Measurements from ENCODE around the gene ZFP36. TPM values are rescaled to one million over a fixed set of nuclear protein-coding genes. Genes with fewer than 3 reads are reported as not detected.

Gene ZFP36
- total RNA-seq, 1 experiment from 2014 or later, result 36.3 TPM

DNA sequence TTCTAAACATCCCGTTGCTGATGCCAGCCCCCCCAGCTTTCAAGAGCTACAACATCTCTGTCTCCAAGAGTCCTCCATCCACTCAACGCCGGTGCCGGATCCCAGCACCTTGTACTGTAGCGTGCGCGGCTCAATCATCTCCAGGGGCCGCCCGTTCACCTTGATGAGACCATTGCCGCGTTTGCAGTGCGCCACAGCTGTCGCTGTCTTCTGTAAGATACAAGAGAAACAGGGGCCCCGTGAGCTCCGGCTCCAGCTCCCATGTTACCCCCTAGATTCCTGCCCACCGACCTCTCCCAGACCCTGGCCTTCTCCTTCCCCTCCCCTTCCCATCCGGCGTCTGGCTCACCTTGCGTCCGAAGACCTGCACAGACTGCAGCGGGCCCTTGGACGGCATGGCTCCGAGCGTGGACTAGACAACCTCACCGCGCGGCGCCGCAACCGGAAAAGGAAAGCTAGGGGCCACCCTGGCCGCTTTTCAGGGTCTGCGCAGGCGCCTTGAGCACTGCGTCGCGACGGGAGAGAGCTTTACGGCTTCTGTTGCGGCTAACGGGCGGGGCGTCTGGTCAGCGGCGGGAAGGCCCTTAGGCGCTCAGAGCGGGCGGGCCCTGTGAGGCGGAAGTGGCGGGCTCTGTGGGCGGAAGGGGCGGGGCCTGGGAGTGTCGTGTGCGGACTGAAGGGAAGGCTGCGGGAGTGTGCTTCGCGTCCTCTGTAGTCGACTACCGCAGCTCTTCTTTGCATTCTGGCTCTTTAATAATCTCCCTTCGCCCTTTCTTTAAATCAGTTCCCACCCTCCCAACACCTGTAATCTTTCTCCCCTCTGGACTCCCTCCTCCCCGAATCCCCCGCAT is 29.1 kb downstream of the ZFP36 start, which contains the start of gene RPS16:
Gene RPS16, minus strand, starts transcription at position 451 of the 851 bp plus-strand sequence. Its CDS starts 54 bp downstream, at position 397.
- H4K20me1 ChIP-seq (ENCODE audit: insufficient read depth), result peaks cover 21% of the 10 kb centered on the region
- BruUV-seq (replicated peaks), result no TSS peak
- peak within 1 kb of the TSS; percentile 71 for H2AFZ ChIP-seq
- peak within 1 kb of the TSS; percentile 97 for H3K27ac ChIP-seq
- peaks cover 58% of the 10 kb centered on the region for H3K4me1 ChIP-seq (replicated peaks; ENCODE audit: insufficient read depth)
- peaks cover 42% of the 10 kb centered on the region for H3K79me2 ChIP-seq (ENCODE audit: low read depth)
- DNase-seq, result peak; percentile 91 to 99
- H3K9me3 ChIP-seq (ENCODE audit: insufficient read depth, low read depth), result no peaks in the 10 kb centered on the region
- peaks cover 32% of the 10 kb centered on the region for H3K36me3 ChIP-seq (ENCODE audit: low read depth)
- peaks cover 77% of the 10 kb centered on the region for H3F3A ChIP-seq (ENCODE audit: insufficient read depth, low read depth)
- ChIA-PET CTCF (interaction anchor here (0.6 to 1.5 kb wide), 4 partner anchors 21 to 100 kb away, joined by 3 to 5 read pairs (median 4); partner anchors contain the start of genes MED29 and PAF1), POLR2A (ENCODE audit: unreplicated experiment) (interaction anchor here (0.5 to 1.5 kb wide), 26 partner anchors 9 to 1342 kb away, joined by 3 to 32 read pairs (median 5); partner anchors contain the start of genes DYRK1B, EID2B, FAM98C and FBXO27)
- H3K4me3 ChIP-seq, result peak within 1 kb of the TSS; percentile 91
- H3K4me2 ChIP-seq, result peak within 1 kb of the TSS; percentile 96
- TF ChIP-seq, protein P1, sequence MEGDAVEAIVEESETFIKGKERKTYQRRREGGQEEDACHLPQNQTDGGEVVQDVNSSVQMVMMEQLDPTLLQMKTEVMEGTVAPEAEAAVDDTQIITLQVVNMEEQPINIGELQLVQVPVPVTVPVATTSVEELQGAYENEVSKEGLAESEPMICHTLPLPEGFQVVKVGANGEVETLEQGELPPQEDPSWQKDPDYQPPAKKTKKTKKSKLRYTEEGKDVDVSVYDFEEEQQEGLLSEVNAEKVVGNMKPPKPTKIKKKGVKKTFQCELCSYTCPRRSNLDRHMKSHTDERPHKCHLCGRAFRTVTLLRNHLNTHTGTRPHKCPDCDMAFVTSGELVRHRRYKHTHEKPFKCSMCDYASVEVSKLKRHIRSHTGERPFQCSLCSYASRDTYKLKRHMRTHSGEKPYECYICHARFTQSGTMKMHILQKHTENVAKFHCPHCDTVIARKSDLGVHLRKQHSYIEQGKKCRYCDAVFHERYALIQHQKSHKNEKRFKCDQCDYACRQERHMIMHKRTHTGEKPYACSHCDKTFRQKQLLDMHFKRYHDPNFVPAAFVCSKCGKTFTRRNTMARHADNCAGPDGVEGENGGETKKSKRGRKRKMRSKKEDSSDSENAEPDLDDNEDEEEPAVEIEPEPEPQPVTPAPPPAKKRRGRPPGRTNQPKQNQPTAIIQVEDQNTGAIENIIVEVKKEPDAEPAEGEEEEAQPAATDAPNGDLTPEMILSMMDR (conservative IDR thresholded peaks at IDR 0.05), result no peak
- no peak for TF ChIP-seq EZH2 (IDR thresholded peaks at IDR 0.05; ENCODE audit: low read depth)
- H3K27me3 ChIP-seq (ENCODE audit: insufficient read depth, low read depth), result no peaks in the 10 kb centered on the region
- intact Hi-C loops (cut with micrococcal nuclease; ENCODE audit: unreplicated experiment), result loop anchor here (1.0 kb wide), 1 partner anchor 23 kb away; the partner anchor contains the start of gene PLEKHG2
- no peaks in the 10 kb centered on the region for H3K9me2 ChIP-seq (ENCODE audit: insufficient read depth)

DNA sequence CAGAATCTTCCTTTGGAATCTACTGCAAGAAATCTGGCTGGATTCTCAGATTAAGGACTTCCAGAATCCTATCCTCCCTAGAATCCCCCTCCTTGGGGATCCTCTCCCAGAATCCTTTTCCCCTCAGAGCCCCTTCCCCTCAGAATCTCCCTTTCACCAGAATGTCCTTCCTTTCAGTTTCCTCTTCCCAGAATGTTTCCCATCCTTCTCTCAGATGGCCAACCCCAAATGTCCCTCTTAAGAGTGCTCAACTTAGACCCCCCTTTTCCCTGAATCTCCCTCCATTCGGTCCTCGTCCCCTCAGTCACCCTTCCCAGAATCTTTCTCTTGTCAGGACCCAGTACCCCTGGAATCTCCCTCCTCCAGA is 29.7 kb downstream of the ZFP36 start:
- intact Hi-C loops (cut with micrococcal nuclease; ENCODE audit: unreplicated experiment), result loop anchor here (1.0 kb wide), 1 partner anchor 24 kb away; the partner anchor contains the start of gene PLEKHG2
- TF ChIP-seq, protein P1 (conservative IDR thresholded peaks at IDR 0.05), result no peak
- TF ChIP-seq EZH2 (IDR thresholded peaks at IDR 0.05; ENCODE audit: low read depth), result no peak
- BruUV-seq (replicated peaks), result TSS peak; percentile 98
- peaks cover 72% of the 10 kb centered on the region for H3F3A ChIP-seq (ENCODE audit: insufficient read depth, low read depth)
- H3K4me3 ChIP-seq, result peak overlapping the region; percentile 75
- H3K4me2 ChIP-seq, result peak overlapping the region; percentile 83
- H3K9me3 ChIP-seq (ENCODE audit: insufficient read depth, low read depth), result no peaks in the 10 kb centered on the region
- peak overlapping the region; percentile 73 for H3K27ac ChIP-seq
- POLR2A ChIA-PET (ENCODE audit: unreplicated experiment), result interaction anchor here (0.5 to 1.5 kb wide), 21 partner anchors 9 to 1341 kb away, joined by 3 to 32 read pairs (median 6); partner anchors contain the start of genes DYRK1B, FAM98C, FBXO27 and GGN
- peaks cover 21% of the 10 kb centered on the region for H4K20me1 ChIP-seq (ENCODE audit: insufficient read depth)
- DNase-seq, result no peak
- H3K4me1 ChIP-seq (replicated peaks; ENCODE audit: insufficient read depth), result peaks cover 53% of the 10 kb centered on the region
- H3K79me2 ChIP-seq (ENCODE audit: low read depth), result peaks cover 42% of the 10 kb centered on the region
- no peaks in the 10 kb centered on the region for H3K9me2 ChIP-seq (ENCODE audit: insufficient read depth)
- peaks cover 32% of the 10 kb centered on the region for H3K36me3 ChIP-seq (ENCODE audit: low read depth)
- peak overlapping the region; percentile 71 for H2AFZ ChIP-seq
- no peaks in the 10 kb centered on the region for H3K27me3 ChIP-seq (ENCODE audit: insufficient read depth, low read depth)
- CTCF ChIA-PET, result interaction anchor here (0.6 to 1.5 kb wide), 3 partner anchors 22 to 100 kb away, joined by 3 to 5 read pairs (median 5); partner anchors contain the start of genes MED29 and PAF1

DNA sequence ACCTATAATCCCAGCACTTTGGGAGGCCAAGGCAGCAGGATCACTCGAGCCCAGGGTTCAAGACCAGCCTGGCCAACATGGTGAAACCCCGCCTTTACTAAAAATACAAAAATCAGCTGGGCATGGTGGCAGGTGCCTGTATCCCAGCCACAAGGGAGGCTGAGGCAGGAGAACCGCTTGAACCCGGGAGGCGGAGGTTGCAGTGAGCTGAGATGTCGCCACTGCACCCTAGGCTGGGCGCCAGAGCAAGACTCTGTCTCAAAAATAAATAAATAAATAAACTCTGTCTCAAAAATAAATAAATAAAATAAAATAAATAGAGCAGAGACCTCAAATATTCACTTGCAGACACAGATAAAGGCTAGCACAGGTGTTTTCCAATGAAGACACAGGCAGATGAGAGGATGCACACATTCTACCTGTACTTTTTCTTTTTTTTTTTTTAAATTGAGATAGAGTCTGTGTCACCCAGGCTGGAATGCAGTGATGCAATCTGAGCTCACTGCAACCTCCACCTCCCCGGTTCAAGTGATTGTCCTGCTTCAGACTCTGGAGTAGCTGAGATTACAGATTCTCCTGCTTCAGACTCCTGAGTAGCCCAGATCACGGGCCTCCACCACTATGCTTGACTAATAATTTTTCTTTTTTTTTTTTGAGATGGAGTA is 31.8 kb downstream of the ZFP36 start:
- DNase-seq, result peak; percentile 41 to 61
- POLR2A ChIA-PET (ENCODE audit: unreplicated experiment), result interaction anchor here (0.6 kb wide), 1 partner anchor 40 kb away, joined by 12 read pairs; no protein-coding TSS in a partner anchor
- Histone ChIP-seq H3K4me2 (peak overlapping the region; percentile 34; the same call in 1 of the 2 replicates), H4K20me1 (ENCODE audit: insufficient read depth) (peaks cover 15% of the 10 kb centered on the region), H3K4me1 (replicated peaks; ENCODE audit: insufficient read depth) (peaks cover 35% of the 10 kb centered on the region), H3F3A (ENCODE audit: insufficient read depth, low read depth) (peaks cover 63% of the 10 kb centered on the region), H3K36me3 (ENCODE audit: low read depth) (peaks cover 16% of the 10 kb centered on the region), H3K4me3 (no peak overlapping the region), H2AFZ (no peak overlapping the region), H3K9me2 (ENCODE audit: insufficient read depth) (no peaks in the 10 kb centered on the region), H3K9me3 (ENCODE audit: insufficient read depth, low read depth) (no peaks in the 10 kb centered on the region), H3K79me2 (ENCODE audit: low read depth) (peaks cover 28% of the 10 kb centered on the region), H3K27me3 (ENCODE audit: insufficient read depth, low read depth) (no peaks in the 10 kb centered on the region), H3K27ac (no peak overlapping the region; the same call in 1 of the 2 replicates)
- CTCF ChIA-PET, result interaction anchor here (0.6 to 0.9 kb wide), 2 partner anchors 94 to 103 kb away, joined by 5 read pairs; partner anchors contain the start of gene EID2B
- intact Hi-C loops (cut with micrococcal nuclease; ENCODE audit: unreplicated experiment), result no loop called here
- BruUV-seq (replicated peaks), result no TSS peak
- TF ChIP-seq, protein P1 (conservative IDR thresholded peaks at IDR 0.05), result no peak
- no peak for TF ChIP-seq EZH2 (IDR thresholded peaks at IDR 0.05; ENCODE audit: low read depth)
